ENCODE measurements around the gene ST6GAL2. TPM values are rescaled to one million over a fixed set of nuclear protein-coding genes. Genes with fewer than 3 reads are reported as not detected.
A peak's percentile ranks its signal among the peaks of the same experiment; 100 is the strongest.

The ST6GAL2 gene
- total and polyA plus RNA-seq, 4 donors: 1.0 to 3.6 (median 2.3) TPM

- Histone ChIP-seq H3K9ac (ENCODE audit: low read depth in 1 of 2, low read length in 2 of 2) (no peak overlapping the region), H3K4me3 (ENCODE audit: low read depth in 1 of 3, low read length in 3 of 3) (no peak overlapping the region), H3K27me3 (ENCODE audit: control insufficient read depth in 4 of 4, insufficient read depth in 4 of 4, low read length in 3 of 4) (peaks cover 0 to 3% (median 0%) of the 10 kb centered on the region in 4 donors), H3K9me3 (ENCODE audit: control insufficient read depth in 4 of 4, low read length in 3 of 4) (peaks cover 0 to 4% (median 0%) of the 10 kb centered on the region in 4 donors), H3K36me3 (ENCODE audit: control insufficient read depth in 4 of 4, insufficient read depth in 3 of 4, low read depth in 1 of 4, low read length in 3 of 4) (no peaks in the 10 kb centered on the region), H3K4me1 (ENCODE audit: control insufficient read depth in 4 of 4, insufficient read depth in 4 of 4, low read length in 3 of 4) (no peaks in the 10 kb centered on the region), H3K27ac (ENCODE audit: low read depth in 1 of 2, low read length in 2 of 2) (no peak overlapping the region)
- TF ChIP-seq, protein P1, sequence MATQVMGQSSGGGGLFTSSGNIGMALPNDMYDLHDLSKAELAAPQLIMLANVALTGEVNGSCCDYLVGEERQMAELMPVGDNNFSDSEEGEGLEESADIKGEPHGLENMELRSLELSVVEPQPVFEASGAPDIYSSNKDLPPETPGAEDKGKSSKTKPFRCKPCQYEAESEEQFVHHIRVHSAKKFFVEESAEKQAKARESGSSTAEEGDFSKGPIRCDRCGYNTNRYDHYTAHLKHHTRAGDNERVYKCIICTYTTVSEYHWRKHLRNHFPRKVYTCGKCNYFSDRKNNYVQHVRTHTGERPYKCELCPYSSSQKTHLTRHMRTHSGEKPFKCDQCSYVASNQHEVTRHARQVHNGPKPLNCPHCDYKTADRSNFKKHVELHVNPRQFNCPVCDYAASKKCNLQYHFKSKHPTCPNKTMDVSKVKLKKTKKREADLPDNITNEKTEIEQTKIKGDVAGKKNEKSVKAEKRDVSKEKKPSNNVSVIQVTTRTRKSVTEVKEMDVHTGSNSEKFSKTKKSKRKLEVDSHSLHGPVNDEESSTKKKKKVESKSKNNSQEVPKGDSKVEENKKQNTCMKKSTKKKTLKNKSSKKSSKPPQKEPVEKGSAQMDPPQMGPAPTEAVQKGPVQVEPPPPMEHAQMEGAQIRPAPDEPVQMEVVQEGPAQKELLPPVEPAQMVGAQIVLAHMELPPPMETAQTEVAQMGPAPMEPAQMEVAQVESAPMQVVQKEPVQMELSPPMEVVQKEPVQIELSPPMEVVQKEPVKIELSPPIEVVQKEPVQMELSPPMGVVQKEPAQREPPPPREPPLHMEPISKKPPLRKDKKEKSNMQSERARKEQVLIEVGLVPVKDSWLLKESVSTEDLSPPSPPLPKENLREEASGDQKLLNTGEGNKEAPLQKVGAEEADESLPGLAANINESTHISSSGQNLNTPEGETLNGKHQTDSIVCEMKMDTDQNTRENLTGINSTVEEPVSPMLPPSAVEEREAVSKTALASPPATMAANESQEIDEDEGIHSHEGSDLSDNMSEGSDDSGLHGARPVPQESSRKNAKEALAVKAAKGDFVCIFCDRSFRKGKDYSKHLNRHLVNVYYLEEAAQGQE (IDR thresholded peaks at IDR 0.05): no peak
- TF ChIP-seq RXRA (IDR thresholded peaks at IDR 0.05) (peak; percentile 32 to 36), GABPA (IDR thresholded peaks at IDR 0.05 in 1 of 2, conservative IDR thresholded peaks at IDR 0.05 in 1 of 2) (no peak), TAF1 (conservative IDR thresholded peaks at IDR 0.05) (peak; percentile 32), CTCF (IDR thresholded peaks at IDR 0.05; ENCODE audit: low read depth, low read length, missing input control) (no peak), RAD21 (IDR thresholded peaks at IDR 0.05) (peak in 1 of 2 donors; percentile 53), SP1 (IDR thresholded peaks at IDR 0.05) (peak; percentile 39), YY1 (IDR thresholded peaks at IDR 0.05) (no peak), NR2F2 (IDR thresholded peaks at IDR 0.05) (peak; percentile 74), EGR1 (IDR thresholded peaks at IDR 0.05; ENCODE audit: low read depth in 2 of 2) (no peak)
- WGBS: 76% methylated on average over 4 of the region's 4 CpGs
- no peak for DNase-seq (ENCODE audit: low spot score)
Measured at GRCh38 chr2:106812383-106812782, 73.6 kb downstream of the ST6GAL2 start.

DNA sequence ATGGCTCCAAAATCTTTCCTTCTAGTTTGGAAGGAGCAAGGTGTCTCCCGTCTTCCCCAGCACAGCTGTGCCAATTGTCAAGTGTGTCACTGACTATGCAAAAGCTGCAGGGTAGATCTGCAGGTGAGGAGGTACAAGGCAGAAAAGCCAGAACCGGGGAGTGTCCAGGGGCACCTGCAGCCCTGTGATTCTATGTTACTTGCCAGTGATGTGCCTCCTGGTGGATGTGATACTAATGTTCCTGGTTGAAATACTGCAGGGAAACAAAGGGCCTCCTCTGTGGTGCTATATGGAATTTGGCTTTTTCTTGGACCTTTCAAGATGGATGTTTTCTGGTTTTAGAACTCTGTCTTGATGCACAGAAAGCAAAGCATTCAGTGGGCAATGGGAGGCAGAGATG is 80.3 kb downstream of the ST6GAL2 start:
- no peak for DNase-seq (ENCODE audit: low spot score)
- WGBS: 65% methylated on average over 2 of the region's 2 CpGs
- H3K9me3 ChIP-seq (ENCODE audit: control insufficient read depth in 4 of 4, low read length in 3 of 4): no peaks in the 10 kb centered on the region
- H3K4me1 ChIP-seq (ENCODE audit: control insufficient read depth in 4 of 4, insufficient read depth in 4 of 4, low read length in 3 of 4): no peaks in the 10 kb centered on the region
- H3K27me3 ChIP-seq (ENCODE audit: control insufficient read depth in 4 of 4, insufficient read depth in 4 of 4, low read length in 3 of 4): peaks cover 0 to 3% (median 0%) of the 10 kb centered on the region in 4 donors
- no peaks in the 10 kb centered on the region for H3K36me3 ChIP-seq (ENCODE audit: control insufficient read depth in 4 of 4, insufficient read depth in 3 of 4, low read depth in 1 of 4, low read length in 3 of 4)
- H3K9ac ChIP-seq (ENCODE audit: low read depth in 1 of 2, low read length in 2 of 2): no peak overlapping the region
- no peak for TF ChIP-seq GABPA (IDR thresholded peaks at IDR 0.05 in 1 of 2, conservative IDR thresholded peaks at IDR 0.05 in 1 of 2)
- TF ChIP-seq EGR1 (IDR thresholded peaks at IDR 0.05; ENCODE audit: low read depth in 2 of 2): no peak
- TF ChIP-seq JUND (IDR thresholded peaks at IDR 0.05): no peak
- TF ChIP-seq ATF3 (IDR thresholded peaks at IDR 0.05): no peak
- TF ChIP-seq FOXA1 (IDR thresholded peaks at IDR 0.05): no peak
- no peak for TF ChIP-seq CTCF (IDR thresholded peaks at IDR 0.05; ENCODE audit: low read depth, low read length, missing input control)
- TF ChIP-seq HNF4A (conservative IDR thresholded peaks at IDR 0.05): no peak
- no peak for TF ChIP-seq MAX (IDR thresholded peaks at IDR 0.05)
- TF ChIP-seq ZBTB33 (IDR thresholded peaks at IDR 0.05): no peak
- no peak for TF ChIP-seq RAD21 (IDR thresholded peaks at IDR 0.05)
- TF ChIP-seq SP1 (IDR thresholded peaks at IDR 0.05): no peak
- TF ChIP-seq, protein P1 (IDR thresholded peaks at IDR 0.05): no peak
- no peak overlapping the region for H3K4me3 ChIP-seq (ENCODE audit: low read depth in 1 of 3, low read length in 3 of 3)
- no peak overlapping the region for H3K27ac ChIP-seq (ENCODE audit: low read depth in 1 of 2, low read length in 2 of 2)

Measured in liver (tissue), 9 donors.